ENCODE data around the gene PPP1R8. TPM values are rescaled to one million over a fixed set of nuclear protein-coding genes. Genes with fewer than 3 reads are reported as not detected.

The PPP1R8 gene
- total and polyA plus RNA-seq, 2 of the 8 experiments (the other 6 are each of a cell fraction or from before 2014, with no cell fraction given), result 33.4 to 51.8 TPM

GRCh38 chr1:27879374-27880082 is 48.9 kb downstream of the PPP1R8 start:
- H3K27ac ChIP-seq (ENCODE audit: low read depth, low read length), result no peak overlapping the region
- TF ChIP-seq MAFK (IDR thresholded peaks at IDR 0.05; ENCODE audit: low read depth, low read length) (no peak), MAX (IDR thresholded peaks at IDR 0.05) (no peak), BACH1 (IDR thresholded peaks at IDR 0.05; ENCODE audit: low read length) (no peak), RXRA (IDR thresholded peaks at IDR 0.05; ENCODE audit: insufficient read depth, low read depth, low read length) (no peak), CEBPB (IDR thresholded peaks at IDR 0.05; ENCODE audit: low read depth, low read length) (no peak), JUND (IDR thresholded peaks at IDR 0.05; ENCODE audit: low read length) (no peak), YY1 (IDR thresholded peaks at IDR 0.05; ENCODE audit: low read depth, low read length) (no peak), ZNF274 (IDR thresholded peaks at IDR 0.05; ENCODE audit: borderline replicate concordance, extremely low read depth, low read length) (no peak), BCL11A (IDR thresholded peaks at IDR 0.05; ENCODE audit: low read depth in 2 of 2, low read length in 2 of 2) (no peak)
- H2BK15ac ChIP-seq (ENCODE audit: low read length), result no peak overlapping the region
- no peak overlapping the region for H3K14ac ChIP-seq (ENCODE audit: insufficient read length)
- no peaks in the 10 kb centered on the region for H3K79me1 ChIP-seq (ENCODE audit: low read depth, low read length)
- ChIA-PET POLR2A (ENCODE audit: partially characterized antibody) (interaction anchor here (0.9 to 1.6 kb wide), 4 partner anchors 8 to 23 kb away, joined by 3 to 9 read pairs (median 4); no protein-coding TSS in a partner anchor), CTCF (ENCODE audit: partially characterized antibody) (interaction anchor here (0.7 to 1.3 kb wide), 5 partner anchors 22 to 80 kb away, joined by 3 to 7 read pairs (median 4); partner anchors contain the start of gene XKR8)
- H3K23me2 ChIP-seq (ENCODE audit: low read depth, low read length), result no peaks in the 10 kb centered on the region
- no peak overlapping the region for H3K9ac ChIP-seq (replicated peaks in 1 of 4; ENCODE audit: extremely low read depth in 1 of 4, low read depth in 3 of 4, low read length in 3 of 4)
- no peak overlapping the region for H2BK12ac ChIP-seq (ENCODE audit: low read depth, low read length)
- peaks cover 0 to 3% (median 0%) of the 10 kb centered on the region in 4 experiments; a peak in 2 of 8 replicates for H3K36me3 ChIP-seq (ENCODE audit: control insufficient read depth in 2 of 4, insufficient read depth in 4 of 4, low read length in 3 of 4)
- H3K9me3 ChIP-seq (ENCODE audit: insufficient read depth in 2 of 2, low read depth in 1 of 2, low read length in 1 of 2), result no peaks in the 10 kb centered on the region
- DNase-seq (ENCODE audit: low read depth in 1 of 2, low spot score in 2 of 2) (no peak), FAIRE-seq (no peak)
- H4K91ac ChIP-seq (replicated peaks; ENCODE audit: insufficient read length, low read length), result no peak overlapping the region
- no peak overlapping the region for H3K18ac ChIP-seq (ENCODE audit: extremely low read depth, low read length)
- no peak overlapping the region for H2BK20ac ChIP-seq (ENCODE audit: low read length)
- H2BK120ac ChIP-seq (replicated peaks; ENCODE audit: low read depth, low read length), result no peak overlapping the region
- no peak overlapping the region; the same call in 1 of the 2 replicates for H2BK5ac ChIP-seq (ENCODE audit: low read depth, low read length)
- H3K4me2 ChIP-seq (ENCODE audit: insufficient read depth in 1 of 2, low read depth in 2 of 2, low read length in 2 of 2), result no peak overlapping the region
- H3K4me3 ChIP-seq (ENCODE audit: extremely low read depth in 1 of 4, insufficient read depth in 2 of 4, low read depth in 3 of 4, low read length in 4 of 4), result no peak overlapping the region
- no peaks in the 10 kb centered on the region for H4K20me1 ChIP-seq (replicated peaks in 1 of 2; ENCODE audit: control insufficient read depth in 1 of 2, insufficient read depth in 2 of 2, low read length in 2 of 2)
- no peak overlapping the region for H2AFZ ChIP-seq (ENCODE audit: low read length)
- 90% methylated on average over 10 of the region's 10 CpGs; no CpG with 5 or more reads in 1 of the 2 experiments for WGBS, 2 experiments (ENCODE audit: extremely low coverage in 1 of 2, insufficient coverage in 1 of 2, insufficient read length in 1 of 2, insufficient replicate concordance in 2 of 2, low coverage in 1 of 2, low lambda C conversion rate in 2 of 2, missing lambda C conversion rate in 1 of 2)
- H3K79me2 ChIP-seq (ENCODE audit: control insufficient read depth in 1 of 2, insufficient read depth in 2 of 2, low read length in 2 of 2), result no peaks in the 10 kb centered on the region
- no peaks in the 10 kb centered on the region for H3K4me1 ChIP-seq (replicated peaks in 1 of 4; ENCODE audit: control insufficient read depth in 3 of 4, insufficient read depth in 4 of 4, low read length in 3 of 4)
- H2AK5ac ChIP-seq (ENCODE audit: low read depth, low read length), result no peak overlapping the region
- no peak overlapping the region for H3K4ac ChIP-seq (replicated peaks; ENCODE audit: insufficient read length, low read depth, low read length)
- no peak overlapping the region for H3K23ac ChIP-seq (ENCODE audit: insufficient read length)
- H4K8ac ChIP-seq (ENCODE audit: extremely low read depth, insufficient read depth, low read length), result no peak overlapping the region
- no peak overlapping the region for H3K56ac ChIP-seq (replicated peaks; ENCODE audit: insufficient read length, low read depth, low read length)
- H3K27me3 ChIP-seq (replicated peaks in 1 of 4; ENCODE audit: control insufficient read depth in 3 of 4, extremely low read depth in 1 of 4, insufficient read depth in 3 of 4, low read length in 3 of 4), result no peaks in the 10 kb centered on the region
- H4K5ac ChIP-seq (ENCODE audit: insufficient read length, low read depth, low read length), result no peak overlapping the region

Data from H1 (cell line).